SK-N-SH (cell line): ENCODE data around the gene CD3E. TPM values are rescaled to one million over a fixed set of nuclear protein-coding genes. Genes with fewer than 3 reads are reported as not detected.

Source experiments
- CTCF ChIA-PET: fragments of 300-600, 350-600 bp; formaldehyde crosslinking; extraction: SDS; loops from one replicate; lab custom pipeline; 2021; lab: Yijun Ruan, JAX
- POLR2A ChIA-PET: fragments of 350-600 bp; sonication (Branson Sonifier 250); formaldehyde crosslinking; extraction: SDS; loops from one replicate; lab custom pipeline; 2020; ENCODE audit warnings: antibody characterized with exemption, inconsistent platforms; lab: Yijun Ruan, JAX
- DNase-seq: peaks from one replicate; pipeline ENCODE4 v3.0.0; 2012
- H2AFZ ChIP-seq: fragments of 200-600 bp; sonication (generic); 2 replicates; pipeline ENCODE4 v1.8.1; 2016; ENCODE audit warnings: antibody characterized with exemption, mild to moderate bottlenecking, low read depth
- H3F3A ChIP-seq: fragments of 200-600 bp; sonication (generic); replicated peaks from 2 replicates; pipeline ENCODE3; 2016; ENCODE audit warnings: antibody characterized with exemption, mild to moderate bottlenecking; ENCODE audit not compliant: insufficient read depth
- H3K27ac ChIP-seq, 2 experiments: fragments of 200-500 bp in 1 of 2; fragments of 200-600 bp in 1 of 2; sonication (Bioruptor generic) in 1 of 2; sonication (generic), shearing (Covaris generic) in 1 of 2; 2 replicates each; pipeline versions ENCODE4 v1.5.1 to v1.6.1; 2014 to 2016; ENCODE audit warnings: low read depth in 2 of 2, inconsistent platforms in 1 of 2, low read length in 1 of 2, mild to moderate bottlenecking in 1 of 2, mixed read lengths in 1 of 2
- H3K27me3 ChIP-seq: fragments of 200-600 bp; sonication (generic), shearing (Covaris generic); 2 replicates; pipeline ENCODE4 v1.6.1; 2016; ENCODE audit warnings: mixed run types; ENCODE audit not compliant: insufficient read depth
- H3K36me3 ChIP-seq, 2 experiments: fragments of 200-500 bp in 1 of 2; fragments of 200-600 bp in 1 of 2; sonication (Bioruptor generic) in 1 of 2; sonication (generic) in 1 of 2; replicated peaks in 1 of 2; 2 replicates each; pipeline versions ENCODE3 to v1.5.1; 2014 to 2016; ENCODE audit warnings: low read length in 1 of 2, mild to moderate bottlenecking in 1 of 2; ENCODE audit not compliant: insufficient read depth in 2 of 2, control insufficient read depth in 1 of 2
- H3K4me1 ChIP-seq, 2 experiments: fragments of 200-500 bp in 1 of 2; fragments of 200-600 bp in 1 of 2; sonication (Bioruptor generic) in 1 of 2; sonication (generic), shearing (Covaris generic) in 1 of 2; 2 replicates each; pipeline versions ENCODE4 v1.5.1 to v1.6.1; 2014 to 2016; ENCODE audit warnings: low read depth in 1 of 2, low read length in 1 of 2, mixed run types in 1 of 2; ENCODE audit not compliant: insufficient read depth in 2 of 2, control insufficient read depth in 1 of 2
- H3K4me2 ChIP-seq: fragments of 200-600 bp; sonication (generic), shearing (Covaris generic); 2 replicates; pipeline ENCODE4 v1.6.1; 2017; ENCODE audit warnings: mixed run types
- H3K4me3 ChIP-seq, 2 experiments: fragments of 200-500 bp in 1 of 2; fragments of 200-600 bp in 1 of 2; sonication (Bioruptor generic) in 1 of 2; sonication (generic), shearing (Covaris generic) in 1 of 2; 2 replicates each; pipeline versions ENCODE4 v1.5.1 to v1.8.1; 2014 to 2016; ENCODE audit warnings: low read depth in 2 of 2, inconsistent platforms in 1 of 2, low read length in 1 of 2, mild to moderate bottlenecking in 1 of 2, mixed read lengths in 1 of 2, moderate library complexity in 1 of 2
- H3K79me2 ChIP-seq: fragments of 200-600 bp; sonication (generic); 2 replicates; pipeline ENCODE4 v1.8.1; 2017; ENCODE audit warnings: mild to moderate bottlenecking; ENCODE audit not compliant: insufficient read depth
- H3K9ac ChIP-seq: fragments of 200-600 bp; sonication (generic); 2 replicates; pipeline ENCODE4 v1.6.1; 2017; ENCODE audit warnings: mixed run types
- H3K9me2 ChIP-seq: fragments of 200-600 bp; sonication (generic); 2 replicates; pipeline ENCODE4 v1.6.1; 2017; ENCODE audit warnings: mixed run types
- H3K9me3 ChIP-seq: fragments of 200-600 bp; sonication (generic); 2 replicates; pipeline ENCODE4 v1.6.1; 2017; ENCODE audit warnings: mixed run types, mild to moderate bottlenecking, moderate library complexity
- H4K20me1 ChIP-seq: fragments of 200-600 bp; sonication (generic); 2 replicates; pipeline ENCODE4 v1.6.1; 2017; ENCODE audit warnings: mild to moderate bottlenecking, mixed run types; ENCODE audit not compliant: insufficient read depth
- EP300 ChIP-seq, 2 experiments: IDR thresholded peaks; 2 replicates each; pipeline versions ENCODE4 v1.4.0 to v1.6.1; 2012; ENCODE audit warnings: borderline replicate concordance in 1 of 2, low read depth in 1 of 2, low read length in 1 of 2
- MEF2A ChIP-seq: IDR thresholded peaks from 2 replicates; pipeline ENCODE4 v1.4.0; 2012; ENCODE audit warnings: low read depth, borderline replicate concordance
- POLR2AphosphoS5 ChIP-seq: IDR thresholded peaks from 2 replicates; pipeline ENCODE4 v1.6.1; 2012; ENCODE audit warnings: low read depth, low read length
- RAD21 ChIP-seq: IDR thresholded peaks from 2 replicates; pipeline ENCODE4 v1.6.1; 2012; ENCODE audit warnings: mild to moderate bottlenecking, low read length
- RCOR1 ChIP-seq: fragments of 150-350 bp; IDR thresholded peaks from 2 replicates; pipeline ENCODE4 v1.6.1; 2017; ENCODE audit warnings: antibody characterized with exemption, low read length
- SIN3A ChIP-seq: IDR thresholded peaks from 2 replicates; pipeline ENCODE4 v1.6.1; 2012; ENCODE audit warnings: low read depth, mild to moderate bottlenecking, low read length, moderate library complexity, borderline replicate concordance
- SMC3 ChIP-seq: IDR thresholded peaks from 2 replicates; pipeline ENCODE4 v1.6.1; 2012; ENCODE audit warnings: low read depth, low read length, improper control_type of control experiment
- YY1 ChIP-seq: IDR thresholded peaks from 2 replicates; pipeline ENCODE4 v1.4.0; 2012; ENCODE audit warnings: low read depth, mild to moderate bottlenecking
- WGBS: methylation state at CpG from one replicate; pipeline ENCODE4 v1.1.6; 2017; ENCODE audit warnings: low lambda C conversion rate; 5-methylcytosine and 5-hydroxymethylcytosine counted together
- polyA plus RNA-seq, 3 experiments: library from polyadenylated mRNA; depleted of rRNA; stranded (reverse); fragments of >200 nt; gene quantifications; 2 replicates each; pipeline ENCODE4 v1.2.3, GENCODE V29; 2012
- TF ChIP-seq, protein P1 (sequence below): IDR thresholded peaks from 2 replicates; pipeline ENCODE4 v1.6.1; 2012; ENCODE audit warnings: mild to moderate bottlenecking, low read depth, low read length, moderate library complexity
- TF ChIP-seq, protein P2 (sequence below): IDR thresholded peaks from 2 replicates; pipeline ENCODE4 v1.4.0; 2012; ENCODE audit warnings: low read depth, borderline replicate concordance
- TF ChIP-seq, protein P3 (sequence below): fragments of 150-350 bp; IDR thresholded peaks from 2 replicates; pipeline ENCODE4 v1.6.1; 2017; ENCODE audit warnings: antibody characterized with exemption, low read length, low read depth, borderline replicate concordance
- TF ChIP-seq, protein P4 (sequence below): IDR thresholded peaks from 2 replicates; pipeline ENCODE4 v1.4.0; 2012; ENCODE audit warnings: low read depth
- TF ChIP-seq, protein P5 (sequence below): fragments of 150-350 bp; IDR thresholded peaks from 2 replicates; pipeline ENCODE4 v1.6.1; 2016; ENCODE audit warnings: mild to moderate bottlenecking, low read depth, low read length
- TF ChIP-seq, protein P6 (sequence below): IDR thresholded peaks from 2 replicates; pipeline ENCODE4; 2012

CD3E gene
- polyA plus RNA-seq, 1 of the 3 experiments (the other 2 are of a cell fraction): not detected

DNA sequence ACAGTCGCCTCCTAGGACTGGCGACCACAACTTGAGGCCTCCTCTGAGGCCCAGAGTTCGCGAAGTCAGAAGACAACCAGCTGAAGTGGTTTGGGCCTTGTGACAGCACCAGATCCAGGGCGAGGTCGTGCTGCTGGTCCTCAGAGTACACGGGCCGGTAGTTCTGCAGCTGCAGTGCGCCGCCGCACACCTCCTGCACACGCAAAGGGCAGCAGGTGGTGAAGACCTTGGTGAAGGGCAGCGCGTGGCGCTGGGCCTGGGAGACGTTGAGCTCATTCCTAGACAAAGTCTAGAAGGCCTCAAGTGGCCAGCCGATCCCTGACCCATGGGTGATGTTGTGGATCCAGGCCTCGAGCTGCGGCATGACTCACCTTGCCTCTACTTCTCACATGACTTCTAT lies 18.2 kb downstream of the CD3E start:
- Histone ChIP-seq H3K4me1 (no peaks in the 10 kb centered on the region), H3K27me3 (peaks cover 29% of the 10 kb centered on the region; the same call in 1 of the 2 replicates), H3K27ac (no peak overlapping the region), H3K9me3 (no peaks in the 10 kb centered on the region), H3K4me3 (no peak overlapping the region), H4K20me1 (no peaks in the 10 kb centered on the region), H3K9me2 (no peaks in the 10 kb centered on the region), H3K79me2 (no peaks in the 10 kb centered on the region), H2AFZ (no peak overlapping the region), H3K4me2 (no peak overlapping the region), H3F3A (no peaks in the 10 kb centered on the region), H3K9ac (no peak overlapping the region), H3K36me3 (no peaks in the 10 kb centered on the region)
- WGBS: 34% methylated on average over 9 of the region's 19 CpGs
- ChIA-PET POLR2A (no interaction called here), CTCF (interaction anchor here (1.3 kb wide), 1 partner anchor 124 kb away, joined by 3 read pairs; no protein-coding TSS in a partner anchor)
- DNase-seq: no peak
- TF ChIP-seq SMC3: no peak
- TF ChIP-seq, protein P1, sequence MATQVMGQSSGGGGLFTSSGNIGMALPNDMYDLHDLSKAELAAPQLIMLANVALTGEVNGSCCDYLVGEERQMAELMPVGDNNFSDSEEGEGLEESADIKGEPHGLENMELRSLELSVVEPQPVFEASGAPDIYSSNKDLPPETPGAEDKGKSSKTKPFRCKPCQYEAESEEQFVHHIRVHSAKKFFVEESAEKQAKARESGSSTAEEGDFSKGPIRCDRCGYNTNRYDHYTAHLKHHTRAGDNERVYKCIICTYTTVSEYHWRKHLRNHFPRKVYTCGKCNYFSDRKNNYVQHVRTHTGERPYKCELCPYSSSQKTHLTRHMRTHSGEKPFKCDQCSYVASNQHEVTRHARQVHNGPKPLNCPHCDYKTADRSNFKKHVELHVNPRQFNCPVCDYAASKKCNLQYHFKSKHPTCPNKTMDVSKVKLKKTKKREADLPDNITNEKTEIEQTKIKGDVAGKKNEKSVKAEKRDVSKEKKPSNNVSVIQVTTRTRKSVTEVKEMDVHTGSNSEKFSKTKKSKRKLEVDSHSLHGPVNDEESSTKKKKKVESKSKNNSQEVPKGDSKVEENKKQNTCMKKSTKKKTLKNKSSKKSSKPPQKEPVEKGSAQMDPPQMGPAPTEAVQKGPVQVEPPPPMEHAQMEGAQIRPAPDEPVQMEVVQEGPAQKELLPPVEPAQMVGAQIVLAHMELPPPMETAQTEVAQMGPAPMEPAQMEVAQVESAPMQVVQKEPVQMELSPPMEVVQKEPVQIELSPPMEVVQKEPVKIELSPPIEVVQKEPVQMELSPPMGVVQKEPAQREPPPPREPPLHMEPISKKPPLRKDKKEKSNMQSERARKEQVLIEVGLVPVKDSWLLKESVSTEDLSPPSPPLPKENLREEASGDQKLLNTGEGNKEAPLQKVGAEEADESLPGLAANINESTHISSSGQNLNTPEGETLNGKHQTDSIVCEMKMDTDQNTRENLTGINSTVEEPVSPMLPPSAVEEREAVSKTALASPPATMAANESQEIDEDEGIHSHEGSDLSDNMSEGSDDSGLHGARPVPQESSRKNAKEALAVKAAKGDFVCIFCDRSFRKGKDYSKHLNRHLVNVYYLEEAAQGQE: no peak
- TF ChIP-seq, protein P2, sequence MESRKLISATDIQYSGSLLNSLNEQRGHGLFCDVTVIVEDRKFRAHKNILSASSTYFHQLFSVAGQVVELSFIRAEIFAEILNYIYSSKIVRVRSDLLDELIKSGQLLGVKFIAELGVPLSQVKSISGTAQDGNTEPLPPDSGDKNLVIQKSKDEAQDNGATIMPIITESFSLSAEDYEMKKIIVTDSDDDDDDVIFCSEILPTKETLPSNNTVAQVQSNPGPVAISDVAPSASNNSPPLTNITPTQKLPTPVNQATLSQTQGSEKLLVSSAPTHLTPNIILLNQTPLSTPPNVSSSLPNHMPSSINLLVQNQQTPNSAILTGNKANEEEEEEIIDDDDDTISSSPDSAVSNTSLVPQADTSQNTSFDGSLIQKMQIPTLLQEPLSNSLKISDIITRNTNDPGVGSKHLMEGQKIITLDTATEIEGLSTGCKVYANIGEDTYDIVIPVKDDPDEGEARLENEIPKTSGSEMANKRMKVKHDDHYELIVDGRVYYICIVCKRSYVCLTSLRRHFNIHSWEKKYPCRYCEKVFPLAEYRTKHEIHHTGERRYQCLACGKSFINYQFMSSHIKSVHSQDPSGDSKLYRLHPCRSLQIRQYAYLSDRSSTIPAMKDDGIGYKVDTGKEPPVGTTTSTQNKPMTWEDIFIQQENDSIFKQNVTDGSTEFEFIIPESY: no peak
- TF ChIP-seq YY1: no peak
- TF ChIP-seq, protein P3, sequence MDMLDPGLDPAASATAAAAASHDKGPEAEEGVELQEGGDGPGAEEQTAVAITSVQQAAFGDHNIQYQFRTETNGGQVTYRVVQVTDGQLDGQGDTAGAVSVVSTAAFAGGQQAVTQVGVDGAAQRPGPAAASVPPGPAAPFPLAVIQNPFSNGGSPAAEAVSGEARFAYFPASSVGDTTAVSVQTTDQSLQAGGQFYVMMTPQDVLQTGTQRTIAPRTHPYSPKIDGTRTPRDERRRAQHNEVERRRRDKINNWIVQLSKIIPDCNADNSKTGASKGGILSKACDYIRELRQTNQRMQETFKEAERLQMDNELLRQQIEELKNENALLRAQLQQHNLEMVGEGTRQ: no peak
- TF ChIP-seq RAD21: no peak
- TF ChIP-seq RCOR1: no peak
- TF ChIP-seq EP300 (IDR thresholded peaks at IDR 0.05; ENCODE audit: borderline replicate concordance in 1 of 2, low read depth in 1 of 2, low read length in 1 of 2): no peak
- TF ChIP-seq, protein P4, sequence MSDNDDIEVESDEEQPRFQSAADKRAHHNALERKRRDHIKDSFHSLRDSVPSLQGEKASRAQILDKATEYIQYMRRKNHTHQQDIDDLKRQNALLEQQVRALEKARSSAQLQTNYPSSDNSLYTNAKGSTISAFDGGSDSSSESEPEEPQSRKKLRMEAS: no peak
- TF ChIP-seq SIN3A: no peak
- TF ChIP-seq MEF2A: no peak
- TF ChIP-seq POLR2AphosphoS5: no peak
- TF ChIP-seq, protein P5, sequence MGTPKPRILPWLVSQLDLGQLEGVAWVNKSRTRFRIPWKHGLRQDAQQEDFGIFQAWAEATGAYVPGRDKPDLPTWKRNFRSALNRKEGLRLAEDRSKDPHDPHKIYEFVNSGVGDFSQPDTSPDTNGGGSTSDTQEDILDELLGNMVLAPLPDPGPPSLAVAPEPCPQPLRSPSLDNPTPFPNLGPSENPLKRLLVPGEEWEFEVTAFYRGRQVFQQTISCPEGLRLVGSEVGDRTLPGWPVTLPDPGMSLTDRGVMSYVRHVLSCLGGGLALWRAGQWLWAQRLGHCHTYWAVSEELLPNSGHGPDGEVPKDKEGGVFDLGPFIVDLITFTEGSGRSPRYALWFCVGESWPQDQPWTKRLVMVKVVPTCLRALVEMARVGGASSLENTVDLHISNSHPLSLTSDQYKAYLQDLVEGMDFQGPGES: no peak
- TF ChIP-seq, protein P6, sequence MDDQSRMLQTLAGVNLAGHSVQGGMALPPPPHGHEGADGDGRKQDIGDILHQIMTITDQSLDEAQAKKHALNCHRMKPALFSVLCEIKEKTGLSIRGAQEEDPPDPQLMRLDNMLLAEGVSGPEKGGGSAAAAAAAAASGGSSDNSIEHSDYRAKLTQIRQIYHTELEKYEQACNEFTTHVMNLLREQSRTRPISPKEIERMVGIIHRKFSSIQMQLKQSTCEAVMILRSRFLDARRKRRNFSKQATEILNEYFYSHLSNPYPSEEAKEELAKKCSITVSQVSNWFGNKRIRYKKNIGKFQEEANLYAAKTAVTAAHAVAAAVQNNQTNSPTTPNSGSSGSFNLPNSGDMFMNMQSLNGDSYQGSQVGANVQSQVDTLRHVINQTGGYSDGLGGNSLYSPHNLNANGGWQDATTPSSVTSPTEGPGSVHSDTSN: no peak
